Activated naive CD4-positive, alpha-beta T cell treated with anti-CD3 and anti-CD28 coated beads, Interleukin-2, amount 10 ng/mL, durations not matched to agents 7 days and 5 days (primary cell): Measurements from ENCODE around the gene TMEM14B.
"Not testable (repeated sequence)": the region's sequence is repeated elsewhere in the genome, so short reads cannot be mapped to it uniquely, and the experiment has no call there.

Experiments
- CTCF ChIA-PET: fragments of 350-600 bp; sonication (Branson Sonifier 250); formaldehyde crosslinking; loops from one replicate; lab custom pipeline; 2021; ENCODE audit warnings: antibody characterized with exemption; lab: Charles Lee
- DNase-seq: peaks from one replicate; pipeline ENCODE4 v3.0.0-alpha.2; 2020
- H3K27ac Mint-ChIP-seq: one replicate; pipeline ENCODE4 v1.8.0; 2021; ENCODE audit warnings: mild to moderate bottlenecking, moderate library complexity, mixed read lengths
- H3K27me3 Mint-ChIP-seq: one replicate; pipeline ENCODE4 v1.8.0; 2021; ENCODE audit warnings: mild to moderate bottlenecking, mixed read lengths
- H3K36me3 Mint-ChIP-seq: one replicate; pipeline ENCODE4 v1.8.0; 2021; ENCODE audit warnings: mixed read lengths
- H3K4me1 Mint-ChIP-seq: one replicate; pipeline ENCODE4 v1.8.0; 2021; ENCODE audit warnings: mixed read lengths
- H3K4me3 Mint-ChIP-seq: one replicate; pipeline ENCODE4 v1.8.0; 2021; ENCODE audit warnings: mild to moderate bottlenecking, moderate library complexity, mixed read lengths
- H3K9me3 Mint-ChIP-seq: one replicate; pipeline ENCODE4 v1.8.0; 2021; ENCODE audit warnings: mixed read lengths

Gene TMEM14B

GRCh38 chr6:10730254-10730653 is 17.4 kb upstream of the TMEM14B start:
- CTCF ChIA-PET: no interaction called here
- H3K36me3 Mint-ChIP-seq: peaks cover 24% of the 10 kb centered on the region
- no peaks in the 10 kb centered on the region for H3K27me3 Mint-ChIP-seq
- no peak for DNase-seq
- H3K9me3 Mint-ChIP-seq: no peaks in the 10 kb centered on the region
- H3K4me1 Mint-ChIP-seq: peaks cover 4% of the 10 kb centered on the region
- H3K27ac Mint-ChIP-seq: no peak overlapping the region
- H3K4me3 Mint-ChIP-seq: no peak overlapping the region

DNA sequence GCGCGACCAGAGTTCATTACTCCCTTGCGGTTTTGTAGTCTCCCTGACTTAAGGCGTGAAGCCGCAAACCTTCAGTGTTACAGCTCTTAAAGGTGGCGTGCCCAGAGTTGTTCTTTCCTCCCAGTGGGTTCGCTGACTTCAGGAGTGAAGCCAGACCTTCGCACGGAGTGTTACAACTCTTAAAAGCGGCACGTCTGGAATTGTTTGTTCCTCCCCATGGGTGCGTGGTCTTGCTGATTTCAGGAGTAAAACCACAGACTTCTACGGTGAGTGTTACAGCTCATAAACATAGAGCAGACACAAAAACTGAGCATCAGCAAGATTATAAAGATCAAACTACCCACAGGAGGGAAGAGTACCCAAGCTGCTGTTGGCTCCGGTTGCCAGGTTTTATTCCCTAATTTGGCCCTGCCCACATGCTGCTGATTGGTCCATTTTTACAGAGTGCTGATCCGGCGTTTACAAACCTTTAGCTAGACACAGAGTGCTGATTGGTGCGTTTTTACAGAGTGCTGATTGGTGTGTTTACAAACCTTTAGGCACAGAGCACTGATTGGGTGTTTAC is 14.4 kb upstream of the TMEM14B start:
- Mint-ChIP-seq H3K36me3 (peaks cover 14% of the 10 kb centered on the region), H3K4me1 (no peaks in the 10 kb centered on the region), H3K4me3 (no peak overlapping the region), H3K27me3 (no peaks in the 10 kb centered on the region), H3K9me3 (no peaks in the 10 kb centered on the region), H3K27ac (no peak overlapping the region)
- no peak for DNase-seq
- CTCF ChIA-PET: interaction anchor here (0.7 kb wide), 1 partner anchor 32 kb away, joined by 3 read pairs; no protein-coding TSS in a partner anchor

DNA sequence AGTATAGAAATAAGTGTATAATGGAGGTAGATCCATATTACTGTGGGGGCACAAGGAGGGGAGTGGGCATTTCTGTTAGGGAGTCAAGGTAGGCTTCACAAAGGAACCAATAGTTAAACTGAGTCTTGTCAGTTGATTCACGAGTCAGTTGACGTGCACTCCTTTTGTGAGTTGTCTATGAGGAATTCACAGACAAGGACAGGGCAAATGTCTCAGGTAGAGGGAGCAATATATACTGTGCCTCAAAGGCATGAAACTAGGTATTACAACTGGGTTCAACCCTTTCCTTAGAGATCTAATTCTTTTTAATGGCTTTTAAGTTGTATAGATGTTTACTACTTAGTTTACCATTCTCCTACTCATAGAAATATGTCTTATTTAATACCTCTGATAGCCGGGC is 13.7 kb upstream of the TMEM14B start:
- DNase-seq: no peak
- no peak overlapping the region for H3K4me3 Mint-ChIP-seq
- H3K27ac Mint-ChIP-seq: no peak overlapping the region
- no peaks in the 10 kb centered on the region for H3K9me3 Mint-ChIP-seq
- no peaks in the 10 kb centered on the region for H3K27me3 Mint-ChIP-seq
- H3K36me3 Mint-ChIP-seq: peaks cover 9% of the 10 kb centered on the region
- CTCF ChIA-PET: no interaction called here
- no peaks in the 10 kb centered on the region for H3K4me1 Mint-ChIP-seq

DNA sequence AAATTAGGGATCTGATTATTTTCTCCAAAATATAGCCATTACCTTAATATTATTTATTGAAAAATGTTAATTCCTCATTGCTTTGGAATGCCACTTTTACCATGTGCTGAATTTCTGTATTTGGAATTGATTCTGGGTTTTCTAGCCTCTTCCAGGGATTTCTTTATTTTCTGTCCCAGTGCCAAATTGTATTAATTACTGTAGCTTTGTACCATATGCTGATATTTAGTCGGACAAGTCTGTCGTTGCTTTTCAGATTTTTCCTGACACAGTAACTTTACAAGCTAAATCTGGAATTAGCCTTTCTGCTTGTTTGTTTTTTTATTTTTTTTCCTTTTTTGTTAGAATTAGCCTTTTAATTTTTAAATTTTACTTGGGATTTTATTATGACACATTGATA is 10.9 kb upstream of the TMEM14B start:
- Mint-ChIP-seq H3K36me3 (no peaks in the 10 kb centered on the region), H3K4me3 (no peak overlapping the region), H3K9me3 (no peaks in the 10 kb centered on the region), H3K4me1 (no peaks in the 10 kb centered on the region), H3K27me3 (no peaks in the 10 kb centered on the region), H3K27ac (no peak overlapping the region)
- DNase-seq: no peak
- CTCF ChIA-PET: interaction anchor here (0.8 to 1.0 kb wide), 2 partner anchors 10 to 15 kb away, joined by 3 read pairs; no protein-coding TSS in a partner anchor

GRCh38 chr6:10740061-10740460 is 7.5 kb upstream of the TMEM14B start:
- CTCF ChIA-PET: interaction anchor here (0.7 kb wide), 1 partner anchor 44 kb away, joined by 3 read pairs; no protein-coding TSS in a partner anchor
- Mint-ChIP-seq H3K27me3 (no peaks in the 10 kb centered on the region), H3K27ac (no peak overlapping the region), H3K36me3 (peaks cover 1% of the 10 kb centered on the region), H3K4me1 (peaks cover 2% of the 10 kb centered on the region), H3K4me3 (no peak overlapping the region), H3K9me3 (no peaks in the 10 kb centered on the region)
- no peak for DNase-seq

DNA sequence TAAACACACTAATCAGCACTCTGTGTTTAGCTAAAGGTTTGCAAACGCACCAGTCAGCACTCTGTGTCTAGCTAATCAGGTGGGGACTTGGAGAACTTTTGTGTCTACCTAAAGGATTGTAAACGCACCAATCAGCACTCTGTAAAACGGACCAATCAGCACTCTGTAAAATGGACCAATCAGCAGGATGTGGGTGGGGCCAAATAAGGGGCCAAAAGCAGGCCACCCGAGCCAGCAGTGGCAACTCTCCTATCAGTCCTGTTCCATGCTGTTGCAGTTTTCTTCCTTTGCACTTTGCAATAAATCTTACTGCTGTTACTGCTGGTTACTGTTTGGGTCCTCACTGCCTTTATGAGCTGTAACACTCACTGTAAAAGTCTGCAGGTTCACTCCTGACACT is 6.0 kb upstream of the TMEM14B start:
- H3K27me3 Mint-ChIP-seq, H3K9me3 Mint-ChIP-seq, H3K4me3 Mint-ChIP-seq, H3K27ac Mint-ChIP-seq, H3K36me3 Mint-ChIP-seq, DNase-seq: not testable (repeated sequence)
- CTCF ChIA-PET: interaction anchor here (0.7 to 1.2 kb wide), 3 partner anchors 14 to 754 kb away, joined by 3 read pairs; no protein-coding TSS in a partner anchor
- peaks cover 17% of the 10 kb centered on the region for H3K4me1 Mint-ChIP-seq

GRCh38 chr6:10742251-10742650 is 5.4 kb upstream of the TMEM14B start:
- CTCF ChIA-PET: interaction anchor here (0.7 to 1.2 kb wide), 3 partner anchors 15 to 754 kb away, joined by 3 read pairs; no protein-coding TSS in a partner anchor
- no peaks in the 10 kb centered on the region for H3K27me3 Mint-ChIP-seq
- peaks cover 22% of the 10 kb centered on the region for H3K4me1 Mint-ChIP-seq
- H3K4me3 Mint-ChIP-seq: no peak overlapping the region
- DNase-seq: no peak
- H3K9me3 Mint-ChIP-seq: no peaks in the 10 kb centered on the region
- no peak overlapping the region for H3K27ac Mint-ChIP-seq
- peaks cover 6% of the 10 kb centered on the region for H3K36me3 Mint-ChIP-seq

DNA sequence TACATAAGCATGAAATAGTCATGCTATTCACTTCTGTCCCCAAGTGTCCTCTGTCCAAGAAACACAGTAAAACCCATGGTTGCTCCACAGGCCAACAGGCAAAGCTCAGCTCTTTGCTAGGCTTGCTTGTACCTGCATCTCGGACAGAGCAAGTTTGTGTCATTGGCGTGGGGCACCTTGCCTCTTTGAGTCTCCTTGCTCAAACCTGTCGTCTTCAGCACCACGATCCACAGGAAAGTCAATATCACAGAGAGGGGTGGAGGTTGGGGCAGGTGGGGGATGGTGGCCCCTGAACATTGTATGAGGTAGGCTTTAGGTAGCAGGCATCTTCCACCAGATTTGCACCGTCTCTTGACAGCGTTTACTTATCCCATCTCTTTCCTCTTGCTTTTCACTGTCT is 4.1 kb upstream of the TMEM14B start:
- Mint-ChIP-seq H3K36me3 (peaks cover 11% of the 10 kb centered on the region), H3K4me1 (peaks cover 31% of the 10 kb centered on the region), H3K27ac (no peak overlapping the region), H3K27me3 (no peaks in the 10 kb centered on the region), H3K4me3 (no peak overlapping the region), H3K9me3 (no peaks in the 10 kb centered on the region)
- CTCF ChIA-PET: no interaction called here
- DNase-seq: no peak

DNA sequence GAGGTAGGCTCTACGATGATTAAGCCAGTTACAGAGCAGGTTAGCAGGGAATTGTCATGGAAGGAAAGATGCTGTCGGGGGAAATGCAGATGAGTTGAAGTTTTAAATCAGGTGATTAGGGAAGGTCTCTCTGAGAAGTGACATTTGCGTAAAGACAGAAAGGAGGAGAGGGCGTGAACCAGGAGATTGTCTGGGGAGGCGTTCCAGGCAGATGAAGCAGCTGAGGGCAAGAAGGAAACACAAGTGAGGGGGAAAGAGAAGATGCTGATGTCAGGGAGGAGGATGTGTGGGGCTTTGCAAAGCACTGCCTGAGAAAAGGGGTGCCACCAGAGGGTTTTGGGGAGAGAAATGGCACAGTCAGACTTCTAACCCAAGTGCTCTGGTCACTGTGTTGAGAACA is 2.5 kb upstream of the TMEM14B start:
- peak overlapping the region; percentile 8 for H3K4me3 Mint-ChIP-seq
- no peaks in the 10 kb centered on the region for H3K27me3 Mint-ChIP-seq
- no peak overlapping the region for H3K27ac Mint-ChIP-seq
- DNase-seq: no peak
- H3K4me1 Mint-ChIP-seq: peaks cover 47% of the 10 kb centered on the region
- no peaks in the 10 kb centered on the region for H3K9me3 Mint-ChIP-seq
- peaks cover 19% of the 10 kb centered on the region for H3K36me3 Mint-ChIP-seq
- CTCF ChIA-PET: interaction anchor here (1.3 kb wide), 1 partner anchor 24 kb away, joined by 3 read pairs; no protein-coding TSS in a partner anchor

DNA sequence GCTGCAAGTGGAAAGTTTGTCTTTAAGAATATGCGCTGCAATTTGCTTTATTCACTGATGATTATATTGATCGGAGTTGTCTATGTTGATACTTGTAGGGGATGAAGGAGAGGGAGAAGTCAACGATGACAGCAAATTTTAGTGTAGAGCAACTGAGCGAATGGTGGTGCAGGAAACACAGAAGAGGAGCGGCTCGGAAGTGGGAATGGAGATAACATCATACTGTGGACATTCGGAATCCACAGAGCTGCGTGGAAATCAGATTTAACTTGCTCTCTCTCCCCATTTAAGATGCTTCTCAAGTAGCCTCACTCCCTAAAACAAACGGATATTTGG is 722 bp upstream of the TMEM14B start:
- Mint-ChIP-seq H3K9me3 (no peaks in the 10 kb centered on the region), H3K27me3 (no peaks in the 10 kb centered on the region), H3K4me1 (peaks cover 62% of the 10 kb centered on the region), H3K4me3 (peak overlapping the region; percentile 81), H3K36me3 (peaks cover 30% of the 10 kb centered on the region), H3K27ac (peak overlapping the region; percentile 95)
- DNase-seq: no peak
- CTCF ChIA-PET: interaction anchor here (0.6 to 1.6 kb wide), 6 partner anchors 9 to 1200 kb away, joined by 3 to 5 read pairs (median 3); no protein-coding TSS in a partner anchor

DNA sequence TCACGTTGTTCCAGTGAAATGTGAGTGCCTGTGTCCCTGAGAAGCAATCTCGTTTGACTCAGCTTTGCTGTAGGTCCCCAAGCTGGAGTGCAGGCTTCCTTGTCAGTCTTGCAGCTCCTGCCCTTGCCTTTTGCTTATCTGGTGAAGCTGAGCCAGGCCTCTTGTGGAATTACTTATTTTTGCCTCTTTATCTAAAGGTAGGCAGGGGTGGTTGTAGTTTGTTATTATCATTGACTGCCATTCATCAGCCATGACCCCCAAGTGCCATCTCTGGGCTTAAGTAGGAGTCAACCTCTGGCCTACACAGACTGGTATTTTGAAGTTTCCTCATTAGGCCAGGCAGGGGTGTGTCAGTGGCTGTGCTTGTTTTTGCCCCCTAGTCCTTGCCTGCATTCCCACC is 2.1 kb downstream of the TMEM14B start:
- Mint-ChIP-seq H3K36me3 (peaks cover 43% of the 10 kb centered on the region), H3K4me1 (peaks cover 70% of the 10 kb centered on the region), H3K27me3 (no peaks in the 10 kb centered on the region), H3K4me3 (no peak overlapping the region), H3K9me3 (no peaks in the 10 kb centered on the region), H3K27ac (no peak overlapping the region)
- CTCF ChIA-PET: interaction anchor here (1.0 to 2.6 kb wide), 4 partner anchors 10 to 239 kb away, joined by 3 to 8 read pairs (median 4); no protein-coding TSS in a partner anchor
- no peak for DNase-seq

DNA sequence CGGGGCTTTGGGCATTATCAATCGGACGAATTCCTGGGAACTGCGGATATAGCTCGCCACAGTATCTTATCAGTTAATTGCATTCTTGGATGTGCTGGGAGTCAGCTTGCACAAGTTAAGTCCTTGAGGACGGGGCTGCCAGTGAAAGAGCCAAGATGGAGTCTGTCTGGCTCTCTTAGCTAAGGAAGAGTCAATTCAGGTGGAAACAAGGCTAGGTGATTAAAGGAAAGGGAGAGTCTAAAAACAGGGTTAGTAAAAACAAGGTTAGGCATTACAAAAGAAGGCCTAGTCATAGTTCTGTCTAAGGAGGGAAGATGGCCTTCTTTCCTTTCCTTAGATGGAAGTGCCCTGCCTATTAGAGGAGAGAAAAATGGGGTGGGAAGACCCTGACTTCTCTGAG is 3.0 kb downstream of the TMEM14B start:
- Mint-ChIP-seq H3K36me3 (peaks cover 51% of the 10 kb centered on the region), H3K4me1 (peaks cover 64% of the 10 kb centered on the region)
- CTCF ChIA-PET: interaction anchor here (0.8 to 1.1 kb wide), 2 partner anchors 20 to 237 kb away, joined by 3 read pairs; no protein-coding TSS in a partner anchor
- not testable (repeated sequence) for H3K9me3 Mint-ChIP-seq, H3K27ac Mint-ChIP-seq, DNase-seq, H3K4me3 Mint-ChIP-seq, H3K27me3 Mint-ChIP-seq

DNA sequence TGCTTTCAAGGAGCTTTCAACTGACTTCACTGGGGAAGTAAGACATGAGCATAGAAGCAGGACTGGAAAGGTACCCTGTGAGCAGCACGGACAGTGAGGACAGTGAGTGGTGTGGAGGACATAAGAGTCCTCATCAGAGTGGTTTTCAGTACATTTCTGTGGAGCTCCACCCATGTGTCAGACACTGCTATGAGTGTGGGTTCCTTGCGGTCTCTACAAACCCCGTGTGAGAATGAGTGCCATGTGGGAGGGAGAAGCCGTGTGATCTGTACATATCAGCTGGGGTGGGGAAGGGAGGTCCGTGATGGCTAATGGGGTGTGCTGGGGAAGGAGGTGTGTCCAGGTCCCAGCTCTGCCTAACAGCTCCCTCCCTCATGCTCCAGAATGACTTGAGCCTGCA is 4.2 kb downstream of the TMEM14B start:
- H3K4me3 Mint-ChIP-seq, H3K27ac Mint-ChIP-seq, H3K27me3 Mint-ChIP-seq, DNase-seq, CTCF ChIA-PET, H3K9me3 Mint-ChIP-seq: not testable (repeated sequence)
- Mint-ChIP-seq H3K4me1 (peaks cover 52% of the 10 kb centered on the region), H3K36me3 (peaks cover 56% of the 10 kb centered on the region)

DNA sequence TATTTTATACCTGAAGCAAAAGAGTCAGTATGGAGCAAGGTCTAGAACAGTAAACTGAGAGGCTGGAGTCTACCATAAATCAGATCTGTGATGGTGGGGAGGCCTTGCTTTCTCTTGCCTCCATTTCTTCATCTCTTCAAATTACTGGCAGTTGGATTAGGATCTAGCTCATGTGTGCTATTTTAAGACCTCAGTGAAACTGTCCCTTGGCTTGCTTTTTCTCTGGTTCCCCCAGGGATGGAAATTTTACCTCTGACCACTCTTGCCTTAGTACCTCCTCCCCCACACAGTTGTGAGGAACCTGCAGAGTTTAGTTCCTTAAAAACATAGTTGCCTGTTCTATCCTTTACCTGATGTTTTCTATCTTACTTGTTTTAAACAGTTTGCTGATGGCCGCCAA is 8.5 kb downstream of the TMEM14B start:
- H3K4me3 Mint-ChIP-seq: no peak overlapping the region
- CTCF ChIA-PET: interaction anchor here (1.3 kb wide), 1 partner anchor 62 kb away, joined by 3 read pairs; the partner anchor contains the start of genes C6orf52 and PAK1IP1

DNA sequence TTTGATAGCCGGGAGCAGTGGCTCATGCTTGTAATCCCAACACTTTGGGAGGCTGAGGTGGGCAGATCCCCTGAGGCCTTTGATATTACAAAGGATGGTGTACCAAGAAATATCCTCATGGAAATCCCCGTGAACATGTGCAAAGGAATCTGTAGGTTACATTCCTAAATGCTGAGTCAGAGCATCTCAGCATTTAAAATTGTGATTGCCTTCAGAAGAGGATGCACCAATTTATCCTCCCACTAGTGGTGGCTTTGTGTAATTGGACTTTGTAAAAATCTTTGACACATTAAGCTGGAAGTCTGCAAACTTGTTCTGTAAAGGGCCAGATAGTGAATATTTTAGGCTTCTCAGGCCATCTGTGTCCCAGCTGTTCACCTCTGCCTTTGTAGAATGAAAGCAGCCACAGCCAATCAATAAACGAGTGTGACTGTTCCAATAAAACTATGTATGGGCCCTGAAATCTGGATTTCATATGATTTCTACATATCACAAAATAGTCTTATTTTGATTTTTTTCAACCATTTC is 11.8 kb downstream of the TMEM14B start:
- Mint-ChIP-seq H3K4me1 (peaks cover 9% of the 10 kb centered on the region), H3K27ac (no peak overlapping the region), H3K9me3 (no peaks in the 10 kb centered on the region), H3K36me3 (peaks cover 58% of the 10 kb centered on the region), H3K4me3 (no peak overlapping the region), H3K27me3 (no peaks in the 10 kb centered on the region)
- CTCF ChIA-PET: interaction anchor here (0.9 to 1.5 kb wide), 3 partner anchors 10 to 249 kb away, joined by 3 to 5 read pairs (median 5); no protein-coding TSS in a partner anchor
- DNase-seq: no peak

More for the DNA sequence above, 8.5 kb downstream of the TMEM14B start:
- H3K27ac Mint-ChIP-seq: no peak overlapping the region
- H3K4me1 Mint-ChIP-seq: peaks cover 25% of the 10 kb centered on the region
- H3K27me3 Mint-ChIP-seq: no peaks in the 10 kb centered on the region
- H3K9me3 Mint-ChIP-seq: no peaks in the 10 kb centered on the region
- H3K36me3 Mint-ChIP-seq: peaks cover 66% of the 10 kb centered on the region
- no peak for DNase-seq
